Esophagus muscularis mucosa (tissue), 4 donors: Measurements from ENCODE around the gene MAD1L1.
"Not testable (repeated sequence)": the region's sequence is repeated elsewhere in the genome, so short reads cannot be mapped to it uniquely, and the experiment has no call there.

ENCODE experiments used
- EP300 ChIP-seq: sonication (generic); formaldehyde crosslinking; IDR thresholded peaks from one replicate; pipeline ENCODE4 v1.6.1; 2017; ENCODE audit warnings: antibody characterized with exemption
- POLR2AphosphoS5 ChIP-seq, 2 donors: sonication (generic); formaldehyde crosslinking; IDR thresholded peaks; one replicate each; pipeline ENCODE4 v1.6.1; 2017; ENCODE audit warnings: antibody characterized with exemption in 2 of 2
- TF ChIP-seq, protein P1 (sequence below), 3 experiments: fragments of 200-600 bp in 2 of 3; fragments of 450-650 bp in 1 of 3; sonication (generic) in 2 of 3; IDR thresholded peaks; one replicate each; pipeline ENCODE4 v1.5.1; 2017 to 2019; ENCODE audit warnings: antibody characterized with exemption in 3 of 3, mild to moderate bottlenecking in 2 of 3, moderate library complexity in 1 of 3

DNA sequence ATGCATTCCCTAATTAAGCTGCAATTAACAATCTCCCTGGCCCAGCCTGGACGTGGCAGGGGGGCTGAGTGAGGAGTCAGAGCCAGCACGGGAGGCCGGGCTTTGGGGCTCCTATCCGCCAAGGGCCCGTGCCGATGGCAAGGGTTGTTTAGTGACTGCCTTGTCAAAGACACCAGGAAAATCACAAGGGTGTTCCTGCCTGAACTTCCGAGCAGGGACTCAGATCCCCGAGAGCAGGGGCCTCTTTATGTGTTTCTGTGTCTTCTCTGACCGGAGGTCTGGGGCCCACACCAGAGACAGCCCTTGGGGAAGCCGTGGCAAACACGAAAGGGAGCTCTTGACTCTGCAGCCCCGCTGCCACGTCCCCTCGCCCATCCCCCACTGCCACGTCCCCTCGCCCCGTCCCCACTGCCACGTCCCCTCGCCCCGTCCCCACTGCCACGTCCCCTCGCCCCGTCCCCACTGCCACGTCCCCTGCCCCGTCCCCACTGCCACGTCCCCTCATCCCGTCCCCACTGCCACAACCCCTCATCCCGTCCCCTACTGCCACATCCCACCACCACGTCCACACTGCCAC is 303.3 kb downstream of the MAD1L1 start:
- TF ChIP-seq, protein P1, sequence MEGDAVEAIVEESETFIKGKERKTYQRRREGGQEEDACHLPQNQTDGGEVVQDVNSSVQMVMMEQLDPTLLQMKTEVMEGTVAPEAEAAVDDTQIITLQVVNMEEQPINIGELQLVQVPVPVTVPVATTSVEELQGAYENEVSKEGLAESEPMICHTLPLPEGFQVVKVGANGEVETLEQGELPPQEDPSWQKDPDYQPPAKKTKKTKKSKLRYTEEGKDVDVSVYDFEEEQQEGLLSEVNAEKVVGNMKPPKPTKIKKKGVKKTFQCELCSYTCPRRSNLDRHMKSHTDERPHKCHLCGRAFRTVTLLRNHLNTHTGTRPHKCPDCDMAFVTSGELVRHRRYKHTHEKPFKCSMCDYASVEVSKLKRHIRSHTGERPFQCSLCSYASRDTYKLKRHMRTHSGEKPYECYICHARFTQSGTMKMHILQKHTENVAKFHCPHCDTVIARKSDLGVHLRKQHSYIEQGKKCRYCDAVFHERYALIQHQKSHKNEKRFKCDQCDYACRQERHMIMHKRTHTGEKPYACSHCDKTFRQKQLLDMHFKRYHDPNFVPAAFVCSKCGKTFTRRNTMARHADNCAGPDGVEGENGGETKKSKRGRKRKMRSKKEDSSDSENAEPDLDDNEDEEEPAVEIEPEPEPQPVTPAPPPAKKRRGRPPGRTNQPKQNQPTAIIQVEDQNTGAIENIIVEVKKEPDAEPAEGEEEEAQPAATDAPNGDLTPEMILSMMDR (IDR thresholded peaks at IDR 0.05), result not testable (repeated sequence)
- TF ChIP-seq POLR2AphosphoS5 (IDR thresholded peaks at IDR 0.05); EP300: not testable (repeated sequence)
